ENCODE measurements around the gene CADM1.

- TF ChIP-seq, protein P1, sequence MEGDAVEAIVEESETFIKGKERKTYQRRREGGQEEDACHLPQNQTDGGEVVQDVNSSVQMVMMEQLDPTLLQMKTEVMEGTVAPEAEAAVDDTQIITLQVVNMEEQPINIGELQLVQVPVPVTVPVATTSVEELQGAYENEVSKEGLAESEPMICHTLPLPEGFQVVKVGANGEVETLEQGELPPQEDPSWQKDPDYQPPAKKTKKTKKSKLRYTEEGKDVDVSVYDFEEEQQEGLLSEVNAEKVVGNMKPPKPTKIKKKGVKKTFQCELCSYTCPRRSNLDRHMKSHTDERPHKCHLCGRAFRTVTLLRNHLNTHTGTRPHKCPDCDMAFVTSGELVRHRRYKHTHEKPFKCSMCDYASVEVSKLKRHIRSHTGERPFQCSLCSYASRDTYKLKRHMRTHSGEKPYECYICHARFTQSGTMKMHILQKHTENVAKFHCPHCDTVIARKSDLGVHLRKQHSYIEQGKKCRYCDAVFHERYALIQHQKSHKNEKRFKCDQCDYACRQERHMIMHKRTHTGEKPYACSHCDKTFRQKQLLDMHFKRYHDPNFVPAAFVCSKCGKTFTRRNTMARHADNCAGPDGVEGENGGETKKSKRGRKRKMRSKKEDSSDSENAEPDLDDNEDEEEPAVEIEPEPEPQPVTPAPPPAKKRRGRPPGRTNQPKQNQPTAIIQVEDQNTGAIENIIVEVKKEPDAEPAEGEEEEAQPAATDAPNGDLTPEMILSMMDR (IDR thresholded peaks at IDR 0.05) = no peak
- TF ChIP-seq POLR2A (IDR thresholded peaks at IDR 0.05) (no peak), EP300 (IDR thresholded peaks at IDR 0.05) (no peak)
Measured at GRCh38 chr11:115168686-115169085, 335.5 kb downstream of the CADM1 start.
